ENCODE measurements around the gene B3GALT5. TPM values are rescaled to one million over a fixed set of nuclear protein-coding genes. Genes with fewer than 3 reads are reported as not detected.

The B3GALT5 gene
- total RNA-seq, 2 donors from 2014 or later = 0.14 TPM; not detected in 1

DNA sequence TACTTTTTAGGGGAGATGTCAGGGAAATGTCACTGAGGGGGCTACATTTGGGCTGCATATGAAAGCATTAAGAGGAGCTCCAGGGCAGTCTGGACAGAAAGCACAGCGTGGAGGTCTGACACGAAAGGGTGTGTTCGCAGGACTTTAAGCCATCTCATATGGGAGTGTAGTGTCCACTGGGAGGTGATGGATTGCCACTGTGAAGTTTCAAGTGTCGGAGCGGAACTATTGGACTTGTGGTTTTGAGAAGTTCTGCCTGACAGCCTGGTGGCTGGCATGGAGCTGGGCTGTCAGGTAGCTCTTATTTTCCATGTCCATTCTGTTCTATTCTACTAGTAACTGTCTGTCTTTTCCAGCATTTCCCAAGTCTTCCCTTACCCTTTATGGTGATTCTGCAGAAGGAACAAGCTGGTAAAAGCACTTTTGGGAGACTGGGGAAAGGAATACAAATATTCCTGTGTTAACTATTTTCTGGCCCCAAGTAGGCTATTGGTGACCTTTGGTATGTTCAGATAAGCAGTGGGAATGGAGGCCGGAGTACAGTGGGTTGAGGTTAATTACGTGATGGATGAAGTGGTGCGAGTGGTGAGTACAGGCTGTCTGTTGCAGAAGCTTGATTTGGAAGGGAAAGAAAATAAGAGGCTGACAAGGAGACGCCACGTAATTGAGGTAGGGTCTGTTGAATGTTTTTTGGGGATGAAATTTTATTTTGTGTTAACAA lies 19.3 kb downstream of the B3GALT5 start:
- no peaks in the 10 kb centered on the region for H3K9me3 ChIP-seq
- DNase-seq (ENCODE audit: low spot score) (no peak), ATAC-seq (ENCODE audit: insufficient number of reproducible peaks, low FRiP score, low read depth) (no peak)
- no peaks in the 10 kb centered on the region for H3K36me3 ChIP-seq
- no peak overlapping the region for H3K27ac ChIP-seq
- H3K27me3 ChIP-seq (replicated peaks; ENCODE audit: insufficient read depth) = no peaks in the 10 kb centered on the region
- no peak overlapping the region for H3K4me3 ChIP-seq
- H3K4me1 ChIP-seq (ENCODE audit: control insufficient read depth in 1 of 2, low read depth in 2 of 2) = no peaks in the 10 kb centered on the region
- no peak for TF ChIP-seq CTCF (IDR thresholded peaks at IDR 0.05)

GRCh38 chr21:39632796-39633442 lies 20.2 kb downstream of the B3GALT5 start:
- no peak for TF ChIP-seq CTCF (IDR thresholded peaks at IDR 0.05)
- Histone ChIP-seq H3K36me3 (no peaks in the 10 kb centered on the region), H3K27ac (no peak overlapping the region), H3K9me3 (no peaks in the 10 kb centered on the region), H3K4me3 (no peak overlapping the region), H3K27me3 (replicated peaks; ENCODE audit: insufficient read depth) (no peaks in the 10 kb centered on the region), H3K4me1 (ENCODE audit: control insufficient read depth in 1 of 2, low read depth in 2 of 2) (no peaks in the 10 kb centered on the region)
- no peak for DNase-seq (ENCODE audit: low spot score)
- ATAC-seq (ENCODE audit: insufficient number of reproducible peaks, low FRiP score, low read depth) = no peak

- no peaks in the 10 kb centered on the region for H3K9me3 ChIP-seq
- H3K36me3 ChIP-seq = no peaks in the 10 kb centered on the region
- H3K4me1 ChIP-seq (ENCODE audit: control insufficient read depth in 1 of 2, low read depth in 2 of 2) = no peaks in the 10 kb centered on the region
- ATAC-seq (ENCODE audit: insufficient number of reproducible peaks, low FRiP score, low read depth) (no peak), DNase-seq (ENCODE audit: low spot score) (no peak)
- H3K4me3 ChIP-seq = no peak overlapping the region
- no peak for TF ChIP-seq CTCF (IDR thresholded peaks at IDR 0.05)
- no peaks in the 10 kb centered on the region for H3K27me3 ChIP-seq (replicated peaks; ENCODE audit: insufficient read depth)
- no peak overlapping the region for H3K27ac ChIP-seq
Observed at GRCh38 chr21:39633770-39634181, 21.0 kb downstream of the B3GALT5 start.

GRCh38 chr21:39634507-39634906 lies 21.8 kb downstream of the B3GALT5 start:
- H3K4me1 ChIP-seq (ENCODE audit: control insufficient read depth in 1 of 2, low read depth in 2 of 2) = no peaks in the 10 kb centered on the region
- H3K4me3 ChIP-seq = no peak overlapping the region
- no peaks in the 10 kb centered on the region for H3K36me3 ChIP-seq
- no peaks in the 10 kb centered on the region for H3K9me3 ChIP-seq
- TF ChIP-seq CTCF (IDR thresholded peaks at IDR 0.05) = no peak
- ATAC-seq (ENCODE audit: insufficient number of reproducible peaks, low FRiP score, low read depth) (no peak), DNase-seq (ENCODE audit: low spot score) (no peak)
- no peak overlapping the region for H3K27ac ChIP-seq
- H3K27me3 ChIP-seq (replicated peaks; ENCODE audit: insufficient read depth) = no peaks in the 10 kb centered on the region

DNA sequence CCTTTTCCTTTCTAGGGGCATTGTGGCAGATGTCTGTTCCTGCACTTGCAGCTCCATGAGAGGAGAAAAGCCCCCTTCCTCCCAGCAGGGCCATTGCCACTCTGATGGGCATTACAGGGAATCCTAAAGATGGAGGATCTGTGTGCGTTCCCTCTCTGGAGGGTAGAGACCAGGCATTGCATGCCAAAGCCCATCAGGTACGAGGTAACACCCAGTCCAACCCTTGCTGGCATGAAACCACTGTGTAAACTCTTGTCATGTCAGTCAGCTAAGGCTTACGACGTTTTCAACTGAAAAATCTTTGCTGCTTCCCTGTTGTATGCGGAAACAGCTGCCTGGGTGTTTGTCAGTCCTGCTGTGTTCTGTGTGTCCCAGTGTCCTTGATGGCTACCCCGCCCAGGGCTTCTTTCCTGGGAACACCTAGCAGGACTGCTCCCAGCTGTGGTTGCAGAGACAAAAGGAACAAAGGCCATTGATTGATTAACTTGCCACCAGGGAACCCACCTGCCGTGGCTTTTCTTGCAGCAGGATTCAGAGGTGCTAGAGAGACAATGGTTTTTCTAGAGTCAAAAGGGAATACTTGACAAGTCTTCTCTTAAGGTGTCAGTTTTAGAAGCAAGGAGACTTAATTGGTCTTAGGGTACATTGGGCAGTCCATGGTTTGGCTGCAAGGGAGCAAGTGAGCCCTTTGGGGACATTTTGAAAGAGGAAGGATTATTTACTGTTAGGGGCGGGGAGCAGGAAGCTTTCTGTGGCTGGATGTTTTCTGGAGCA lies 24.6 kb downstream of the B3GALT5 start:
- Histone ChIP-seq H3K27ac (no peak overlapping the region), H3K9me3 (no peaks in the 10 kb centered on the region), H3K36me3 (no peaks in the 10 kb centered on the region), H3K4me3 (no peak overlapping the region), H3K27me3 (replicated peaks; ENCODE audit: insufficient read depth) (peaks cover 3% of the 10 kb centered on the region), H3K4me1 (ENCODE audit: control insufficient read depth in 1 of 2, low read depth in 2 of 2) (no peaks in the 10 kb centered on the region)
- no peak for DNase-seq (ENCODE audit: low spot score)
- TF ChIP-seq CTCF (IDR thresholded peaks at IDR 0.05) = no peak
- ATAC-seq (ENCODE audit: insufficient number of reproducible peaks, low FRiP score, low read depth) = no peak

All from thoracic aorta (tissue), 2 donors.